ENCODE measurements around the gene PPP2R5C. TPM values are rescaled to one million over a fixed set of nuclear protein-coding genes. Genes with fewer than 3 reads are reported as not detected.

Gene PPP2R5C
- total RNA-seq, 1 donor from 2014 or later = 198 TPM

GRCh38 chr14:101926085-101926484, 164.6 kb downstream of the PPP2R5C start:
- no peak for TF ChIP-seq CTCF (IDR thresholded peaks at IDR 0.05; ENCODE audit: borderline replicate concordance)
- Histone ChIP-seq H3K4me1 (peaks cover 29% of the 10 kb centered on the region), H3K36me3 (peaks cover 23% of the 10 kb centered on the region), H3K4me3 (no peak overlapping the region), H3K27ac (replicated peaks) (peak overlapping the region; percentile 75), H3K9me3 (replicated peaks) (no peaks in the 10 kb centered on the region), H3K27me3 (ENCODE audit: low read depth) (no peaks in the 10 kb centered on the region)
- no peak for DNase-seq
- intact Hi-C loops (cut with micrococcal nuclease) = no loop called here

GRCh38 chr14:101926620-101927019, 165.1 kb downstream of the PPP2R5C start:
- H3K36me3 ChIP-seq = peaks cover 18% of the 10 kb centered on the region
- H3K9me3 ChIP-seq (replicated peaks) = no peaks in the 10 kb centered on the region
- intact Hi-C loops (cut with micrococcal nuclease) = no loop called here
- DNase-seq = no peak
- H3K4me1 ChIP-seq = peaks cover 29% of the 10 kb centered on the region
- no peaks in the 10 kb centered on the region for H3K27me3 ChIP-seq (ENCODE audit: low read depth)
- peak overlapping the region; percentile 75 for H3K27ac ChIP-seq (replicated peaks)
- no peak for TF ChIP-seq CTCF (IDR thresholded peaks at IDR 0.05; ENCODE audit: borderline replicate concordance)
- no peak overlapping the region for H3K4me3 ChIP-seq

- Histone ChIP-seq H3K27ac (replicated peaks) (peak overlapping the region; percentile 75), H3K27me3 (ENCODE audit: low read depth) (no peaks in the 10 kb centered on the region), H3K9me3 (replicated peaks) (no peaks in the 10 kb centered on the region), H3K4me3 (no peak overlapping the region), H3K36me3 (peaks cover 13% of the 10 kb centered on the region), H3K4me1 (peaks cover 29% of the 10 kb centered on the region)
- DNase-seq = peak; percentile 91
- intact Hi-C loops (cut with micrococcal nuclease) = no loop called here
- no peak for TF ChIP-seq CTCF (IDR thresholded peaks at IDR 0.05; ENCODE audit: borderline replicate concordance)
These were observed 166.3 kb downstream of the PPP2R5C start for GRCh38 chr14:101927859-101928258.

- intact Hi-C loops (cut with micrococcal nuclease) = no loop called here
- peaks cover 29% of the 10 kb centered on the region for H3K4me1 ChIP-seq
These were observed 166.9 kb downstream of the PPP2R5C start for GRCh38 chr14:101928415-101928841.

GRCh38 chr14:101929096-101929495, 167.6 kb downstream of the PPP2R5C start:
- Histone ChIP-seq H3K36me3 (peaks cover 13% of the 10 kb centered on the region), H3K4me1 (peaks cover 29% of the 10 kb centered on the region), H3K27me3 (ENCODE audit: low read depth) (no peaks in the 10 kb centered on the region), H3K9me3 (replicated peaks) (no peaks in the 10 kb centered on the region), H3K4me3 (no peak overlapping the region), H3K27ac (replicated peaks) (peak overlapping the region; percentile 75)
- no peak for TF ChIP-seq CTCF (IDR thresholded peaks at IDR 0.05; ENCODE audit: borderline replicate concordance)
- DNase-seq = no peak
- intact Hi-C loops (cut with micrococcal nuclease) = no loop called here

More at GRCh38 chr14:101928415-101928841, 166.9 kb downstream of the PPP2R5C start:
- peaks cover 13% of the 10 kb centered on the region for H3K36me3 ChIP-seq
- DNase-seq = no peak
- no peak for TF ChIP-seq CTCF (IDR thresholded peaks at IDR 0.05; ENCODE audit: borderline replicate concordance)
- no peaks in the 10 kb centered on the region for H3K27me3 ChIP-seq (ENCODE audit: low read depth)
- H3K4me3 ChIP-seq = no peak overlapping the region
- peak overlapping the region; percentile 75 for H3K27ac ChIP-seq (replicated peaks)
- no peaks in the 10 kb centered on the region for H3K9me3 ChIP-seq (replicated peaks)

All from left ventricle myocardium inferior (tissue), 1 donor.